ENCODE measurements around the gene BCAN.

Gene BCAN

DNA sequence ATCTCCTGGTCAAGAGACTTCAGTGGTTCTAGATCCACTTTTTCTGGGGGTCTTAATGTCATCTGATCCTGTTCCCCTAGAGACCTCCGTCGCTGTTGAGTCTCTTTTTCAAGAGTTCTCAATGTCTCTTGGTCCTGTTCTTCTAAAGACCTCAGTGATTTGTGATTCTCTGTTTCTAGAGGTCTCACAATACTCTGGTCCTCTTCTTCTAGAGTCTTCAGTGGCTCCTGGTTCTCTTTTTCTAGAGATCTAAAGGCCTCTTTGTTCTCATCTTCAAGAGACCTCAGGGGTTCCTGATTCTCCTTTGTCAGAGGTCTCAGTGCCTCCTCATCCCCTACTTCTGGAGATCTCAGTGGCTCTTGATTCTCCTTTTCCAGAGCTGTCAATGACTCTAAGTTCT is 29.9 kb downstream of the BCAN start:
- H3K4me1 Mint-ChIP-seq = peaks cover 91% of the 10 kb centered on the region
- H3K27me3 Mint-ChIP-seq (ENCODE audit: low read depth, poor library complexity) = no peaks in the 10 kb centered on the region
- DNase-seq = no peak
- no peak overlapping the region for H3K4me3 Mint-ChIP-seq
- H3K9me3 Mint-ChIP-seq = peaks cover 5% of the 10 kb centered on the region
- peaks cover 41% of the 10 kb centered on the region for H3K36me3 Mint-ChIP-seq (ENCODE audit: low read depth)
- TF ChIP-seq, protein P1, sequence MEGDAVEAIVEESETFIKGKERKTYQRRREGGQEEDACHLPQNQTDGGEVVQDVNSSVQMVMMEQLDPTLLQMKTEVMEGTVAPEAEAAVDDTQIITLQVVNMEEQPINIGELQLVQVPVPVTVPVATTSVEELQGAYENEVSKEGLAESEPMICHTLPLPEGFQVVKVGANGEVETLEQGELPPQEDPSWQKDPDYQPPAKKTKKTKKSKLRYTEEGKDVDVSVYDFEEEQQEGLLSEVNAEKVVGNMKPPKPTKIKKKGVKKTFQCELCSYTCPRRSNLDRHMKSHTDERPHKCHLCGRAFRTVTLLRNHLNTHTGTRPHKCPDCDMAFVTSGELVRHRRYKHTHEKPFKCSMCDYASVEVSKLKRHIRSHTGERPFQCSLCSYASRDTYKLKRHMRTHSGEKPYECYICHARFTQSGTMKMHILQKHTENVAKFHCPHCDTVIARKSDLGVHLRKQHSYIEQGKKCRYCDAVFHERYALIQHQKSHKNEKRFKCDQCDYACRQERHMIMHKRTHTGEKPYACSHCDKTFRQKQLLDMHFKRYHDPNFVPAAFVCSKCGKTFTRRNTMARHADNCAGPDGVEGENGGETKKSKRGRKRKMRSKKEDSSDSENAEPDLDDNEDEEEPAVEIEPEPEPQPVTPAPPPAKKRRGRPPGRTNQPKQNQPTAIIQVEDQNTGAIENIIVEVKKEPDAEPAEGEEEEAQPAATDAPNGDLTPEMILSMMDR (IDR thresholded peaks at IDR 0.05) = no peak
- no peak overlapping the region for H3K27ac Mint-ChIP-seq

DNA sequence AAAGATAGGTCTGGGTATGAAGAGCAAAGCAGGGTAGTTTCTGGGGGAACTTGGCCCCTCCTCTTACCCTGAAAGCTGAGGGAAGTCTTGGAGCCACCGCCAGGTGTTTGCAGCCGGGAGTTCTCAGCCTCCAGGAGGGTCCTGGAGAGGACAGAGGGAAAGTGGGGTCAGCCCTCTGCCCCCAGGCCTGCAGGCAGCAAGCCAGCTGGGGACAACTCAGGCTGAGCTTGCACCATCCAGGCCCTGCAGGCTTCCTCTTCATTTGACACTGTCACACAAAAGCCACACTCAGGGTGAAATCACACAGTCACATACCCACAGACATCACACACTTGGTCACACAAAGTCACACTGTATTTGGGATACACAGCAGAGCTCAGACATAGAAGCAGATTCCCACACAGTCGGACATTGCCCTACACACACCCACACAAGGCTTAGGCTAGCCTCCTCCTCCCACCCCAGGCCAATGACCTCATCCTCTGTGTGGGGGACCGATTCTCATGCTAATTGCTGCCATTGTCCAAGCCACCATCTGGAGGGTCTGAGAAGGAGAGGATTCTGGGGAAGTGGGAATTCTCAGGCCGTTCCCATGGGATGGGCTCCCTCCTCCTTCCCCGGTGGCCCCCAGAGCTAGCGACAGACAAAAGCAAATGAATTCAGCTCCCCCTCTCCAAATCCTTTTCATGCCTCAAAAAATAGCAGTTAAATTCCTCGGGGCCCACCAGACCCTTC is 31.6 kb downstream of the BCAN start:
- H3K27me3 Mint-ChIP-seq (ENCODE audit: low read depth, poor library complexity) = peaks cover 8% of the 10 kb centered on the region
- peak overlapping the region; percentile 71 for H3K4me3 Mint-ChIP-seq
- H3K9me3 Mint-ChIP-seq = peaks cover 5% of the 10 kb centered on the region
- H3K27ac Mint-ChIP-seq = peak overlapping the region; percentile 78
- DNase-seq = no peak
- peaks cover 89% of the 10 kb centered on the region for H3K4me1 Mint-ChIP-seq
- TF ChIP-seq, protein P1 (IDR thresholded peaks at IDR 0.05) = no peak
- peaks cover 41% of the 10 kb centered on the region for H3K36me3 Mint-ChIP-seq (ENCODE audit: low read depth)

DNA sequence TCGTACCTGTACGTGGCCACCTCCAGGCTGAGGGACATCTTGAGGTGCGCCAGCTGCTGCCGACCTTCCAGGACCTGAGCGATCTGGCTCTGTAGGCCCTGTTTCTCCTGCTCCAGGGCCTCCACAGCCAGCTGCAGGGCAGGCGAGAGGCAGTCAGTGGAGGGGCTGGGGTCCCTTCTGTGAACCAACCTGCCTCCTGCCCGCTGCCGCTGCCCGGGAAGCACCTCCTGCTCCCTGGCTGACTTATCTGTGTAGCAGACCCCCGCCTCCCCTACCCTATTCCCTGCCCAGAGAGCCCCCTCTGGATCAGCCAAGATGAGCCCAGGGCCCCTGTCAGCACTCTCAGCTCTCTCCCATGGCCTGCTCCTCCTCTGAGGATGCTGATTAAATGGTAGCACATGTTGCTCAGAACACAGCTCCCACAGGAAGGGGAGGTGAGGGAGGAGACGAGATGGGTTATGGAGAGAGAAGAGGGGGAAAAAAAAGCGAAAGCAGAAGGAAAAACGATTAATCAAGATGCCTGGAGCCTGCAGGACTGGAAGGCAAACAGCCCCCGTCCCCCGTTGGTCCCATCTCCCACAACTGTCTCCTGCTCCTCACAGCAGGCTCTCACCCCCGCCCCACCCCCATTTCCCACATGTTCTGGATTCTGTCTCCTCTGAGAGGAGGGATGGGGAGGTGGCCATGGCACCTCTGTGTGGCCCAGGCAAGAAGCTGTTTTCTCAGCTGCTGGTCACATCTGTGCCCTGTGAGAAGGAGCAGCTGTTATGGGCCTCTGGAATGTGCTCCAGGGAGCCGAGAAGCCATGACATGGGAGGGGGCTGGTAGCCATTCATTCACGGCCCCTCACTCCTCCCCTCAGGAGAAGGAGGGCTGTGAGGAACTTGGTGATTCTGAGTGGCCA is 33.5 kb downstream of the BCAN start:
- peak; percentile 63 for DNase-seq
- Mint-ChIP-seq H3K9me3 (peaks cover 5% of the 10 kb centered on the region), H3K4me1 (peaks cover 70% of the 10 kb centered on the region), H3K36me3 (ENCODE audit: low read depth) (peaks cover 41% of the 10 kb centered on the region), H3K27ac (peak overlapping the region; percentile 83), H3K27me3 (ENCODE audit: low read depth, poor library complexity) (peaks cover 27% of the 10 kb centered on the region), H3K4me3 (peak overlapping the region; percentile 87)
- TF ChIP-seq, protein P1 (IDR thresholded peaks at IDR 0.05) = no peak

DNA sequence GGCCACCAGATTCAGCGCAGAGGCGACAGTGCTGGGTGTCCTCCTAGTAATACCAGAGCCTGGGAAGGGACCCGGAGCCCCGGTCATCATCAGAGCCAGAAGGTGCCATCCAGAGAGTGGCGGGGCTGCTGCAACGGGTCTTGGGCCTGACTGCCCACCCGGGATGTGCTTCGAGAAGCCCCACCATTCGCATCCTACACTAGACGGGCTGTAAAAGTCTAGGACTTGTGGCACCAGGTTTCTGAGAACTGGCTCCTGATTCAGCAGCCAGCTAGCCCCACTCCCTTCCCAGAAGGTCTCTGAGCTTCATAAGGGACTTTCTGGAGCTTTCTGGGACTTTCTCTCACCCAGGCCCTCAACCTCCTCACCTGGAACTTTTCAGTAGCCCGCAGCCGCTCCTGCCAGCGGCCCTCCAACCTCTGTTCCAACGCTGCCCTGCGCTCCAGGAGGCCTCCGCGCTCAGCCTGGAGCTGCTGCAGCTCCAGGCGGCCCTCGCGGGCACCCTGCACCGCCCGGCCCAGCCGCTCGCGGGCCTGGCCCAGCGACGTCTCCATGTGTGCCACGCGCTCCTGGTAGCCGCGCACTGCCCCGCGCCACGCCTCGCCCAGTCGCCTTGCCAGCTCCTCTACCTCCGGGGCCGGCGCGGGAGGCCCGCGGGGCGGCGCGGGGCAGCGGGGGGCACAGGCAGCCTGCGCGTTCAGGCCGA is 34.4 kb downstream of the BCAN start:
- DNase-seq = no peak
- Mint-ChIP-seq H3K36me3 (ENCODE audit: low read depth) (peaks cover 37% of the 10 kb centered on the region), H3K27ac (peak overlapping the region; percentile 83), H3K4me1 (peaks cover 62% of the 10 kb centered on the region), H3K27me3 (ENCODE audit: low read depth, poor library complexity) (peaks cover 33% of the 10 kb centered on the region), H3K9me3 (peaks cover 5% of the 10 kb centered on the region), H3K4me3 (peak overlapping the region; percentile 87)
- TF ChIP-seq, protein P1 (IDR thresholded peaks at IDR 0.05) = no peak

DNA sequence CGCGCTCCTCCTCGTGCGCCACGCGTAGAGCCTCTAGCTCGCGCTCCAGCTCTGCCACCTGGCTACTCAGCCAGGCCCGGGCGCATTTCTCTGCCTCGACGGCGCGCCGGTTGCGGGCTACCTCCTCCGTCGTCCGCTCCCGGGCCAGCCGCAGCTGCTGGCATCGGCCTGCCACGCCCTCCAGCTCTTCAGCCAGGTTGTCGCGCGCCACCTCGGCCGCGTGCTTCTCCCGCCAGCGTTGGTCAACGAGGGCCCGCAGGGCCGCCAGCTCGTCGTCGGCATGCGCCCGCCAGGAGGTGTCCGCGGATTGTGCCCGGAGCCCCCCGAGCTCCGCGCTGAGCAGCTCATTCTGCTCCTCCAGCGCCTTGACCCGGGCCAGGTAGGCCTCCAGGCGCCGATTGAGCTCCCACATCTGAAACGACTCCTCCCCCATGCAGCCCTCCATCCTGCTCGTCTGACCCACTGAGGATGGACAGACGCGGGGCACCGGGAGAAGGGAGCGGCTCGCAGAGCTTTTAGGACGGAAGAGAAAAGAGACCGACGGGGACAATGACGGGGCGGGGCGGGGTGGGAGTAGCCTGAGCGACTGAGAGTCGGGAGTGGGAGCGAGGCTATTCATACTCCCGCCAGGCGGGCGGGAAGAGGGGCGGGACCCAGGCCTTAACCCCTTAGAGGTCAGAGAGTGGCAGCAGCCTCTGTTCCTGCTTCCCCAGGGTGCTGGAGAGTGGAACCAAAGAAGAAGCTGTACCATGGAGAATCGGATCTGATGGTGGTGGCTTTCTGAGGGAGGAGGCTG is 35.1 kb downstream of the BCAN start, which contains the start of gene NES:
Gene NES, minus strand, starts transcription at position 588 of the 796 bp plus-strand sequence. Its CDS starts 143 bp downstream, at position 445.
- peak; percentile 80 for DNase-seq
- TF ChIP-seq, protein P1 (IDR thresholded peaks at IDR 0.05) = no peak
- peak within 1 kb of the TSS; percentile 88 for H3K4me3 Mint-ChIP-seq
- H3K36me3 Mint-ChIP-seq (ENCODE audit: low read depth) = peaks cover 30% of the 10 kb centered on the region
- H3K4me1 Mint-ChIP-seq = peaks cover 60% of the 10 kb centered on the region
- peaks cover 5% of the 10 kb centered on the region for H3K9me3 Mint-ChIP-seq
- peaks cover 33% of the 10 kb centered on the region for H3K27me3 Mint-ChIP-seq (ENCODE audit: low read depth, poor library complexity)
- H3K27ac Mint-ChIP-seq = peak within 1 kb of the TSS; percentile 93
